ENCODE measurements around the gene CELSR1.

The CELSR1 gene

DNA sequence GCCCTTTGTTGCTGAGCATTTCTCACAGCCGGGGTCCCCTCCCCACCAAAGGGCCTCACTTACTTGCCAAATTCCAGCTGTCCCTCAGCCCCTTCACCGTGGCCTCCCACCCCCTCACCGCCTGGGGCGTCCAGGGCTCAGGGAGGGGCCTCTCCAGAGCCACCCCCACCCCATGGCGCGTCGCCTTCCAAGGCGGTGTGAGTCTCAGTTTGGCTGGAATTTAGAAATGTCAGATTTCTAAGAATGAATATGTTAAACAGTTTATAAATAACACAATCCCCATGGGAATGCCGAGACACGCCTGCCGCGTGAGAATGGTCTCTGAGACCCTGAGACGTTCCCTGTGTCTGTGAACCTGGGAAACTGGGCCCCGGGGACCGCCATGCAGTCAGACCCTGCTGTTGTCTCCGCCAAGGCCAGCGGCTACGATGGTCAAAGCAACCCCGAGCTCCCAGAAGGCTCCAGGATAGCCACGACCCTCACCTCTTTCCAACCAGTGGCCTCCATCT lies 28.9 kb downstream of the CELSR1 start (continued):
- TF ChIP-seq, protein P1, sequence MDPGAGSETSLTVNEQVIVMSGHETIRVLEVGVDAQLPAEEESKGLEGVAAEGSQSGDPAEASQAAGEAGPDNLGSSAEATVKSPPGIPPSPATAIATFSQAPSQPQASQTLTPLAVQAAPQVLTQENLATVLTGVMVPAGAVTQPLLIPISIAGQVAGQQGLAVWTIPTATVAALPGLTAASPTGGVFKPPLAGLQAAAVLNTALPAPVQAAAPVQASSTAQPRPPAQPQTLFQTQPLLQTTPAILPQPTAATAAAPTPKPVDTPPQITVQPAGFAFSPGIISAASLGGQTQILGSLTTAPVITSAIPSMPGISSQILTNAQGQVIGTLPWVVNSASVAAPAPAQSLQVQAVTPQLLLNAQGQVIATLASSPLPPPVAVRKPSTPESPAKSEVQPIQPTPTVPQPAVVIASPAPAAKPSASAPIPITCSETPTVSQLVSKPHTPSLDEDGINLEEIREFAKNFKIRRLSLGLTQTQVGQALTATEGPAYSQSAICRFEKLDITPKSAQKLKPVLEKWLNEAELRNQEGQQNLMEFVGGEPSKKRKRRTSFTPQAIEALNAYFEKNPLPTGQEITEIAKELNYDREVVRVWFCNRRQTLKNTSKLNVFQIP (CRISPR knock-in tag; IDR thresholded peaks at IDR 0.05; ENCODE audit: borderline replicate concordance, low read depth): no peak
- TF ChIP-seq ZNF70 (CRISPR knock-in tag; IDR thresholded peaks at IDR 0.05): no peak
- TF ChIP-seq GLIS3 (CRISPR knock-in tag; IDR thresholded peaks at IDR 0.05): no peak
- TF ChIP-seq, protein P2, sequence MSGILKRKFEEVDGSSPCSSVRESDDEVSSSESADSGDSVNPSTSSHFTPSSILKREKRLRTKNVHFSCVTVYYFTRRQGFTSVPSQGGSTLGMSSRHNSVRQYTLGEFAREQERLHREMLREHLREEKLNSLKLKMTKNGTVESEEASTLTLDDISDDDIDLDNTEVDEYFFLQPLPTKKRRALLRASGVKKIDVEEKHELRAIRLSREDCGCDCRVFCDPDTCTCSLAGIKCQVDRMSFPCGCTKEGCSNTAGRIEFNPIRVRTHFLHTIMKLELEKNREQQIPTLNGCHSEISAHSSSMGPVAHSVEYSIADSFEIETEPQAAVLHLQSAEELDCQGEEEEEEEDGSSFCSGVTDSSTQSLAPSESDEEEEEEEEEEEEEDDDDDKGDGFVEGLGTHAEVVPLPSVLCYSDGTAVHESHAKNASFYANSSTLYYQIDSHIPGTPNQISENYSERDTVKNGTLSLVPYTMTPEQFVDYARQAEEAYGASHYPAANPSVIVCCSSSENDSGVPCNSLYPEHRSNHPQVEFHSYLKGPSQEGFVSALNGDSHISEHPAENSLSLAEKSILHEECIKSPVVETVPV (CRISPR knock-in tag; IDR thresholded peaks at IDR 0.05): no peak
- TF ChIP-seq TCF4 (CRISPR knock-in tag; IDR thresholded peaks at IDR 0.05; ENCODE audit: borderline replicate concordance): no peak

GRCh38 chr22:46507451-46508425 lies 29.7 kb downstream of the CELSR1 start:
- no peak for ATAC-seq
- TF ChIP-seq ESRRG (CRISPR knock-in tag; IDR thresholded peaks at IDR 0.05) (no peak), ISL1 (CRISPR knock-in tag; IDR thresholded peaks at IDR 0.05) (no peak), TOX (CRISPR knock-in tag; IDR thresholded peaks at IDR 0.05; ENCODE audit: borderline replicate concordance) (no peak), ZNF70 (CRISPR knock-in tag; IDR thresholded peaks at IDR 0.05) (no peak), TCF4 (CRISPR knock-in tag; IDR thresholded peaks at IDR 0.05; ENCODE audit: borderline replicate concordance) (no peak), ARNTL (CRISPR knock-in tag; IDR thresholded peaks at IDR 0.05; ENCODE audit: borderline replicate concordance, low read depth) (no peak), ZC3H10 (CRISPR knock-in tag; IDR thresholded peaks at IDR 0.05) (no peak), ZNF565 (CRISPR knock-in tag; conservative IDR thresholded peaks at IDR 0.05; ENCODE audit: low read depth) (no peak), GLIS3 (CRISPR knock-in tag; IDR thresholded peaks at IDR 0.05) (no peak), BACH2 (CRISPR knock-in tag; IDR thresholded peaks at IDR 0.05; ENCODE audit: borderline replicate concordance) (no peak), OSR1 (CRISPR knock-in tag; IDR thresholded peaks at IDR 0.05) (no peak), SNAI2 (CRISPR knock-in tag; IDR thresholded peaks at IDR 0.05) (no peak), PPARA (CRISPR knock-in tag; IDR thresholded peaks at IDR 0.05; ENCODE audit: borderline replicate concordance) (no peak), RARB (CRISPR knock-in tag; IDR thresholded peaks at IDR 0.05) (no peak), ZFP30 (CRISPR knock-in tag; IDR thresholded peaks at IDR 0.05) (no peak)
- TF ChIP-seq, protein P1 (CRISPR knock-in tag; IDR thresholded peaks at IDR 0.05; ENCODE audit: borderline replicate concordance, low read depth): no peak
- TF ChIP-seq, protein P3, sequence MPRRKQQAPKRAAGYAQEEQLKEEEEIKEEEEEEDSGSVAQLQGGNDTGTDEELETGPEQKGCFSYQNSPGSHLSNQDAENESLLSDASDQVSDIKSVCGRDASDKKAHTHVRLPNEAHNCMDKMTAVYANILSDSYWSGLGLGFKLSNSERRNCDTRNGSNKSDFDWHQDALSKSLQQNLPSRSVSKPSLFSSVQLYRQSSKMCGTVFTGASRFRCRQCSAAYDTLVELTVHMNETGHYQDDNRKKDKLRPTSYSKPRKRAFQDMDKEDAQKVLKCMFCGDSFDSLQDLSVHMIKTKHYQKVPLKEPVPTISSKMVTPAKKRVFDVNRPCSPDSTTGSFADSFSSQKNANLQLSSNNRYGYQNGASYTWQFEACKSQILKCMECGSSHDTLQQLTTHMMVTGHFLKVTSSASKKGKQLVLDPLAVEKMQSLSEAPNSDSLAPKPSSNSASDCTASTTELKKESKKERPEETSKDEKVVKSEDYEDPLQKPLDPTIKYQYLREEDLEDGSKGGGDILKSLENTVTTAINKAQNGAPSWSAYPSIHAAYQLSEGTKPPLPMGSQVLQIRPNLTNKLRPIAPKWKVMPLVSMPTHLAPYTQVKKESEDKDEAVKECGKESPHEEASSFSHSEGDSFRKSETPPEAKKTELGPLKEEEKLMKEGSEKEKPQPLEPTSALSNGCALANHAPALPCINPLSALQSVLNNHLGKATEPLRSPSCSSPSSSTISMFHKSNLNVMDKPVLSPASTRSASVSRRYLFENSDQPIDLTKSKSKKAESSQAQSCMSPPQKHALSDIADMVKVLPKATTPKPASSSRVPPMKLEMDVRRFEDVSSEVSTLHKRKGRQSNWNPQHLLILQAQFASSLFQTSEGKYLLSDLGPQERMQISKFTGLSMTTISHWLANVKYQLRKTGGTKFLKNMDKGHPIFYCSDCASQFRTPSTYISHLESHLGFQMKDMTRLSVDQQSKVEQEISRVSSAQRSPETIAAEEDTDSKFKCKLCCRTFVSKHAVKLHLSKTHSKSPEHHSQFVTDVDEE (CRISPR knock-in tag; IDR thresholded peaks at IDR 0.05): no peak
- TF ChIP-seq, protein P4, sequence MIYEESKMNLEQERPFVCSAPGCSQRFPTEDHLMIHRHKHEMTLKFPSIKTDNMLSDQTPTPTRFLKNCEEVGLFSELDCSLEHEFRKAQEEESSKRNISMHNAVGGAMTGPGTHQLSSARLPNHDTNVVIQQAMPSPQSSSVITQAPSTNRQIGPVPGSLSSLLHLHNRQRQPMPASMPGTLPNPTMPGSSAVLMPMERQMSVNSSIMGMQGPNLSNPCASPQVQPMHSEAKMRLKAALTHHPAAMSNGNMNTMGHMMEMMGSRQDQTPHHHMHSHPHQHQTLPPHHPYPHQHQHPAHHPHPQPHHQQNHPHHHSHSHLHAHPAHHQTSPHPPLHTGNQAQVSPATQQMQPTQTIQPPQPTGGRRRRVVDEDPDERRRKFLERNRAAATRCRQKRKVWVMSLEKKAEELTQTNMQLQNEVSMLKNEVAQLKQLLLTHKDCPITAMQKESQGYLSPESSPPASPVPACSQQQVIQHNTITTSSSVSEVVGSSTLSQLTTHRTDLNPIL (CRISPR knock-in tag; IDR thresholded peaks at IDR 0.05; ENCODE audit: low read depth): no peak
- TF ChIP-seq, protein P2 (CRISPR knock-in tag; IDR thresholded peaks at IDR 0.05): no peak
